Astrocyte (in vitro differentiated cells and primary cell): Measurements from ENCODE around the gene SPR. TPM values are rescaled to one million over a fixed set of nuclear protein-coding genes. Genes with fewer than 3 reads are reported as not detected.

Experiments used
- DNase-seq: peaks from one replicate; pipeline ENCODE4 v3.0.0-alpha.2; 2010; ENCODE audit warnings: low read depth
- FAIRE-seq: peaks from 2 replicates; lab custom pipeline; 2011; peaks lifted over from hg19 to GRCh38; lab: Jason Lieb, UNC
- H2AFZ ChIP-seq: 2 replicates; pipeline ENCODE4 v1.6.0; 2012; ENCODE audit warnings: low read depth, low read length, inconsistent platforms
- H3K27ac ChIP-seq: 2 replicates; pipeline ENCODE4 v1.5.1; 2011; ENCODE audit warnings: low read depth, low read length, inconsistent platforms
- H3K27me3 ChIP-seq: 2 replicates; pipeline ENCODE4 v1.6.0; 2011; ENCODE audit warnings: low read length, inconsistent platforms; ENCODE audit not compliant: insufficient read depth
- H3K36me3 ChIP-seq: 2 replicates; pipeline ENCODE4 v1.5.1; 2011; ENCODE audit warnings: low read length, inconsistent platforms; ENCODE audit not compliant: insufficient read depth
- H3K4me1 ChIP-seq: 2 replicates; pipeline ENCODE4 v1.5.1; 2011; ENCODE audit warnings: low read length, inconsistent platforms; ENCODE audit not compliant: insufficient read depth
- H3K4me2 ChIP-seq: 2 replicates; pipeline ENCODE4 v1.6.0; 2012; ENCODE audit warnings: low read length, inconsistent platforms
- H3K4me3 ChIP-seq: 2 replicates; pipeline ENCODE4 v1.5.1; 2011; ENCODE audit warnings: low read depth, mild to moderate bottlenecking, low read length, inconsistent platforms; ENCODE audit not compliant: insufficient read depth
- H3K79me2 ChIP-seq: 2 replicates; pipeline ENCODE4 v1.6.0; 2012; ENCODE audit warnings: mild to moderate bottlenecking, low read length, inconsistent platforms; ENCODE audit not compliant: insufficient read depth
- H3K9ac ChIP-seq: 2 replicates; pipeline ENCODE4 v1.6.0; 2012; ENCODE audit warnings: mild to moderate bottlenecking, low read length, inconsistent platforms
- H3K9me3 ChIP-seq: 2 replicates; pipeline ENCODE4 v1.5.1; 2012; ENCODE audit warnings: low read depth, mild to moderate bottlenecking, low read length, inconsistent platforms; ENCODE audit not compliant: insufficient read depth
- H4K20me1 ChIP-seq: 2 replicates; pipeline ENCODE4 v1.6.0; 2012; ENCODE audit warnings: low read length, inconsistent platforms; ENCODE audit not compliant: insufficient read depth
- H3K27ac Mint-ChIP-seq: one replicate; pipeline ENCODE4 v1.8.0; 2021; ENCODE audit warnings: mild to moderate bottlenecking, mixed read lengths; ENCODE audit not compliant: unreplicated experiment
- H3K27me3 Mint-ChIP-seq: one replicate; pipeline ENCODE4 v1.8.0; 2021; ENCODE audit warnings: low read depth, mixed read lengths; ENCODE audit not compliant: unreplicated experiment
- H3K36me3 Mint-ChIP-seq: one replicate; pipeline ENCODE4 v1.8.0; 2021; ENCODE audit warnings: low read depth, mixed read lengths; ENCODE audit not compliant: unreplicated experiment
- H3K4me1 Mint-ChIP-seq: one replicate; pipeline ENCODE4 v1.8.0; 2021; ENCODE audit warnings: low read depth, mixed read lengths; ENCODE audit not compliant: unreplicated experiment
- H3K4me3 Mint-ChIP-seq: one replicate; pipeline ENCODE4 v1.8.0; 2021; ENCODE audit warnings: mild to moderate bottlenecking, moderate library complexity, mixed read lengths; ENCODE audit not compliant: unreplicated experiment
- H3K9me3 Mint-ChIP-seq: one replicate; pipeline ENCODE4 v1.8.0; 2021; ENCODE audit warnings: mild to moderate bottlenecking, mixed read lengths; ENCODE audit not compliant: unreplicated experiment
- CTCF ChIP-seq: IDR thresholded peaks from 2 replicates; pipeline ENCODE4 v1.5.1; 2011; ENCODE audit warnings: low read depth, mild to moderate bottlenecking, inconsistent platforms, low read length, moderate library complexity; ENCODE audit not compliant: insufficient read depth
- EZH2 ChIP-seq: IDR thresholded peaks from 2 replicates; pipeline ENCODE4 v1.6.1; 2012; ENCODE audit warnings: mild to moderate bottlenecking, low read length, inconsistent platforms; ENCODE audit not compliant: insufficient read depth
- total RNA-seq: library from RNA; stranded (reverse); gene quantifications from 2 replicates; pipeline ENCODE4 v1.2.1, GENCODE V29; 2021

SPR gene
- total RNA-seq, 1 donor from 2014 or later = 23.6 TPM

- H3K4me3 ChIP-seq = no peak overlapping the region
- H2AFZ ChIP-seq = no peak overlapping the region
- no peaks in the 10 kb centered on the region for H3K4me1 ChIP-seq
- H3K9me3 ChIP-seq = no peaks in the 10 kb centered on the region
- H3K79me2 ChIP-seq = no peaks in the 10 kb centered on the region
- TF ChIP-seq CTCF = no peak
- TF ChIP-seq EZH2 = no peak
- Mint-ChIP-seq H3K4me3 (no peak overlapping the region), H3K9me3 (no peaks in the 10 kb centered on the region), H3K36me3 (no peaks in the 10 kb centered on the region), H3K27me3 (peaks cover 67% of the 10 kb centered on the region), H3K4me1 (no peaks in the 10 kb centered on the region), H3K27ac (no peak overlapping the region)
- H4K20me1 ChIP-seq = no peaks in the 10 kb centered on the region
- no peak for DNase-seq
- no peak for FAIRE-seq
- no peak overlapping the region for H3K4me2 ChIP-seq
- H3K27me3 ChIP-seq = peaks cover 75% of the 10 kb centered on the region
- no peak overlapping the region for H3K27ac ChIP-seq
- H3K36me3 ChIP-seq = no peaks in the 10 kb centered on the region
- no peak overlapping the region for H3K9ac ChIP-seq
Observed at GRCh38 chr2:72908741-72909140, 21.5 kb downstream of the SPR start.

- DNase-seq (no peak), FAIRE-seq (no peak)
- peaks cover 17% of the 10 kb centered on the region for H4K20me1 ChIP-seq
- H3K9me3 ChIP-seq = no peaks in the 10 kb centered on the region
- no peaks in the 10 kb centered on the region for H3K36me3 ChIP-seq
- H3K4me2 ChIP-seq = no peak overlapping the region
- no peak overlapping the region for H3K27ac ChIP-seq
- Mint-ChIP-seq H3K4me3 (no peak overlapping the region), H3K27me3 (peaks cover 80% of the 10 kb centered on the region), H3K36me3 (no peaks in the 10 kb centered on the region), H3K9me3 (peaks cover 9% of the 10 kb centered on the region), H3K4me1 (no peaks in the 10 kb centered on the region), H3K27ac (no peak overlapping the region)
- no peaks in the 10 kb centered on the region for H3K79me2 ChIP-seq
- H2AFZ ChIP-seq = no peak overlapping the region
- no peak overlapping the region for H3K4me3 ChIP-seq
- no peaks in the 10 kb centered on the region for H3K4me1 ChIP-seq
- TF ChIP-seq EZH2 (no peak), CTCF (no peak)
- H3K9ac ChIP-seq = no peak overlapping the region
- H3K27me3 ChIP-seq = peaks cover 77% of the 10 kb centered on the region
Observed at GRCh38 chr2:72911256-72911655, 24.0 kb downstream of the SPR start.

GRCh38 chr2:72913486-72914205, 26.4 kb downstream of the SPR start:
- Histone ChIP-seq H3K9ac (no peak overlapping the region), H3K4me1 (peaks cover 5% of the 10 kb centered on the region), H3K9me3 (no peaks in the 10 kb centered on the region), H3K4me2 (no peak overlapping the region), H3K79me2 (no peaks in the 10 kb centered on the region), H2AFZ (no peak overlapping the region), H3K4me3 (no peak overlapping the region), H3K27me3 (peaks cover 90% of the 10 kb centered on the region), H3K27ac (no peak overlapping the region), H3K36me3 (no peaks in the 10 kb centered on the region), H4K20me1 (peaks cover 20% of the 10 kb centered on the region)
- TF ChIP-seq CTCF (no peak), EZH2 (no peak)
- H3K27ac Mint-ChIP-seq = peak overlapping the region; percentile 20
- DNase-seq (no peak), FAIRE-seq (no peak)
- peaks cover 9% of the 10 kb centered on the region for H3K9me3 Mint-ChIP-seq
- H3K4me3 Mint-ChIP-seq = no peak overlapping the region
- peaks cover 74% of the 10 kb centered on the region for H3K27me3 Mint-ChIP-seq
- H3K36me3 Mint-ChIP-seq = no peaks in the 10 kb centered on the region
- H3K4me1 Mint-ChIP-seq = no peaks in the 10 kb centered on the region
